Measurements from ENCODE around the gene ZNF98.

ZNF98 gene

GRCh38 chr19:22422211-22422610 is at the start of gene ZNF98:
ZNF98 (minus strand) TSS chr19:22422346; CDS start chr19:22422224, 122 bp downstream.
- no peak for DNase-seq

- no peak for DNase-seq
Observed at GRCh38 chr19:22446605-22447004, 24.5 kb upstream of the ZNF98 start.

DNA sequence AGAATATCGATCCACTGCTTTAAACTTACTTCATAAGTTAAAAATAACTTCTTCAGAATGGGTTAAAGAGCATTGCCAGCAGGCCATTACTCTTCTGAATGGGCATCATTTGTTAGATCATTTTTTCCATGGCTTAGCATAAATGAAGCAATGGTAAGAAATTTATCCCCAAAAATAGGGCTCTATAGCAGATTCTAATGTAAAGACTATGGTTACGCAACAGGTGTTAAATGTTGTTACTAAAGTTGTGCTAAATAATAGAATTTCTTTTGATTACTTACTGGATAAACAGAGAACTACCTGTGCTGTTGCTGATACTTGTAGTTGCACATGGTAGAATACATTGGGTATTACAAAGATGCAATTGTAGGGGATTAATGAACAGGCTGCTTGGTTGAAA is 15.9 kb upstream of the ZNF98 start:
- no peak for DNase-seq

DNA sequence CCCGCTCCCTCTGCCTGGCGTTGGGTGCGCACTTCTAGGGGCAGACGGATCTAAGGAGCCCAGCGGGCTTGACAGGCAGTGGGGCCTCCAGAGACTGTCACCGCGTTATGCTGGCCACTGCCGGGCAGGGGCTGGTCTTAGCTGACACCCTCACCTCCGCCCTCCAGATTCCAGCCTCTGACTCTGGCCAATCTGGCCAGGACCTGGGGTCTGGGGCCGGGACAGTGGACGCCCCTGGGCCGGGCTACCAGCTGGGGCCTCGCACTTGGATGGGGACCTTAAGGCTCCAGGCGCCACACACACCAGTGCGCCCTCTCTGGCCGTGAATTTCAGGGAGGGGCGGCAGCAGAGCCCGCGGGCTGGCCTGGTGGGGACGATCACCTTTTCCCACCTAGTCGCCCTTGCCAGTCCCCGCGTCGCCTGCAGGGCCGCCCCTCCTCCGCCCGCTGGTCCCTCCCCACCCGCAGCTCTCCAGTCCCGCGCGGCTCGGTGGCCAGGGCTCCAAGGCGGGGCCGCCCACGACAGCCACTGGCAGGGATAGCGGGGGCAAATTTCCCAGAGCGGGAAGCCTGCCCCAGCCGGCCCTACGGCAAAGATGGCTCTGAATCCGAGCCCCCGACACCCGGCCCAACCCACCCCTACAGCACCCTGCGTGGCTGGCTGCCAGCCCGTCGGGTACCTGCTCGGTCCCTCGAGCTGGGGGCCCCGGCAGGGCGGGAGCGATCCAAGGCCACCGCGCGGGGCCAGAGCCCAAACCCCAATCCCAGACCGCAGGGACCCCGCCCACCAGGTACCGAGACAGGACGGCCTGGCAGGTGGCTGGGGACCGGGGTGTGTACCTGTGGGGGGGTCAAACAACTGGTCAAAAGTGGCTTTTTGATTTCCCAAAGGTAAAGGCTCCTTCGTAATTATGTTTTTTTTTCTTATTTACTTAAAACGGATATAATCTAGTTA is 6.1 kb upstream of the ZNF98 start:
- no peak for DNase-seq

GRCh38 chr19:22427547-22427946 is 5.4 kb upstream of the ZNF98 start:
- no peak for DNase-seq

- no peak for DNase-seq
Observed at GRCh38 chr19:22426901-22427300, 4.8 kb upstream of the ZNF98 start.

GRCh38 chr19:22421797-22422196 is 349 bp downstream of the ZNF98 start:
- no peak for DNase-seq

DNA sequence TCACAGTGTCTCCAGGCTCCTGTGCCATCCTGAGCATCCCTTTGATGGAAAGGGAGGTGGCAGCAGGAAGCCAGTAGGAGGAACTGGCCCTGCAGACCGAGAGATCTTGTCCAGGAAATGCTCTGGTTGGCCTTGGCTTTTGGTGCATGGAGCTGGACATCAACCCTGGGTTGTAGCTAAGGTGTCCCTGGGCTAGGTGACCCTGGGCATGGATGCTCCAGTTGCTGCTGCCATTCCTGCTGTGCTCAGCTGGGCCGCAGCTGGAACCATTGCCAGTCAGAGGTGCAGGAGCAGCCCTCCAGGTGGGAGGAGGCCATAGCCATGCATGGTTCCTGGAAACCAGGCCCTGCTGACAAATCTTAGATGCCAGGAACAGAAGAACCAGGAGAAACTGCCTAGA is 67.5 kb downstream of the ZNF98 start:
- DNase-seq = no peak
